Glutamatergic neuron (in vitro differentiated cells): ENCODE data around the gene TPRG1. TPM values are rescaled to one million over a fixed set of nuclear protein-coding genes. Genes with fewer than 3 reads are reported as not detected.

ENCODE experiments used
- DNase-seq: peaks from one replicate; pipeline ENCODE4 v3.0.0; 2022
- H3K27ac Mint-ChIP-seq: one replicate; pipeline ENCODE4 v1.8.0; 2020; ENCODE audit warnings: mild to moderate bottlenecking, mixed read lengths, inconsistent platforms; ENCODE audit not compliant: unreplicated experiment
- H3K27me3 Mint-ChIP-seq: one replicate; pipeline ENCODE4 v1.8.0; 2020; ENCODE audit warnings: mild to moderate bottlenecking, moderate library complexity, mixed read lengths, inconsistent platforms; ENCODE audit not compliant: unreplicated experiment
- H3K36me3 Mint-ChIP-seq: one replicate; pipeline ENCODE4 v1.8.0; 2020; ENCODE audit warnings: mild to moderate bottlenecking, mixed read lengths, inconsistent platforms; ENCODE audit not compliant: unreplicated experiment
- H3K4me1 Mint-ChIP-seq: one replicate; pipeline ENCODE4 v1.8.0; 2020; ENCODE audit warnings: mild to moderate bottlenecking, low read depth, mixed read lengths, inconsistent platforms; ENCODE audit not compliant: unreplicated experiment
- H3K4me3 Mint-ChIP-seq: one replicate; pipeline ENCODE4 v1.8.0; 2020; ENCODE audit warnings: mild to moderate bottlenecking, mixed read lengths, inconsistent platforms; ENCODE audit not compliant: unreplicated experiment
- H3K9me3 Mint-ChIP-seq: one replicate; pipeline ENCODE4 v1.8.0; 2020; ENCODE audit warnings: mild to moderate bottlenecking, moderate library complexity, mixed read lengths, inconsistent platforms; ENCODE audit not compliant: unreplicated experiment
- CTCF ChIP-seq: fragments of 200-600 bp; sonication (generic); IDR thresholded peaks from one replicate; pipeline ENCODE4 v1.5.0; 2021; ENCODE audit not compliant: partially characterized antibody, unreplicated experiment
- total RNA-seq: library from RNA; stranded (reverse); fragmentation: NEBNext Ultra II Directional; extraction: Animal tissue kit (Norgen Biotek cat#: 25700); gene quantifications from one replicate; pipeline ENCODE4 v1.2.1, GENCODE V29; 2021; ENCODE audit not compliant: unreplicated experiment

Gene TPRG1
- total RNA-seq, 1 donor from 2014 or later = 1.3 TPM

GRCh38 chr3:189132839-189133238, 38.9 kb upstream of the TPRG1 start:
- no peak for DNase-seq
- Mint-ChIP-seq H3K9me3 (no peaks in the 10 kb centered on the region), H3K36me3 (no peaks in the 10 kb centered on the region), H3K4me3 (no peak overlapping the region), H3K27ac (no peak overlapping the region), H3K27me3 (no peaks in the 10 kb centered on the region), H3K4me1 (peaks cover under 1% of the 10 kb centered on the region)
- TF ChIP-seq CTCF = no peak

- H3K9me3 Mint-ChIP-seq = no peaks in the 10 kb centered on the region
- peaks cover 10% of the 10 kb centered on the region for H3K4me1 Mint-ChIP-seq
- H3K27ac Mint-ChIP-seq = no peak overlapping the region
- H3K27me3 Mint-ChIP-seq = no peaks in the 10 kb centered on the region
- no peak overlapping the region for H3K4me3 Mint-ChIP-seq
- no peak for TF ChIP-seq CTCF
- DNase-seq = no peak
- no peaks in the 10 kb centered on the region for H3K36me3 Mint-ChIP-seq
These were observed 38.0 kb upstream of the TPRG1 start for GRCh38 chr3:189133768-189134167.

GRCh38 chr3:189137416-189137815, 34.4 kb upstream of the TPRG1 start:
- no peak for TF ChIP-seq CTCF
- H3K4me3 Mint-ChIP-seq = no peak overlapping the region
- peaks cover 24% of the 10 kb centered on the region for H3K4me1 Mint-ChIP-seq
- H3K27me3 Mint-ChIP-seq = no peaks in the 10 kb centered on the region
- no peak for DNase-seq
- H3K27ac Mint-ChIP-seq = peak overlapping the region; percentile 28
- peaks cover 6% of the 10 kb centered on the region for H3K9me3 Mint-ChIP-seq
- H3K36me3 Mint-ChIP-seq = no peaks in the 10 kb centered on the region

GRCh38 chr3:189138901-189139610, 32.7 kb upstream of the TPRG1 start:
- Mint-ChIP-seq H3K4me3 (peak overlapping the region; percentile 49), H3K27me3 (no peaks in the 10 kb centered on the region), H3K27ac (peak overlapping the region; percentile 83), H3K36me3 (no peaks in the 10 kb centered on the region), H3K4me1 (peaks cover 24% of the 10 kb centered on the region), H3K9me3 (peaks cover 6% of the 10 kb centered on the region)
- no peak for TF ChIP-seq CTCF
- no peak for DNase-seq

GRCh38 chr3:189139611-189139940, 32.2 kb upstream of the TPRG1 start:
- Mint-ChIP-seq H3K27me3 (no peaks in the 10 kb centered on the region), H3K36me3 (no peaks in the 10 kb centered on the region), H3K27ac (peak overlapping the region; percentile 76), H3K9me3 (peaks cover 6% of the 10 kb centered on the region), H3K4me1 (peaks cover 24% of the 10 kb centered on the region), H3K4me3 (no peak overlapping the region)
- TF ChIP-seq CTCF = no peak
- DNase-seq = no peak
